Measurements from ENCODE around the gene LMAN2.

- TF ChIP-seq CTCF (tag by site-specific recombination; IDR thresholded peaks at IDR 0.05) (no peak), PRDM10 (tag by site-specific recombination; IDR thresholded peaks at IDR 0.05) (no peak), ZNF174 (tag by site-specific recombination; IDR thresholded peaks at IDR 0.05) (no peak), ZNF157 (tag by site-specific recombination; IDR thresholded peaks at IDR 0.05) (no peak), ZNF626 (tag by site-specific recombination; IDR thresholded peaks at IDR 0.05) (no peak), ZNF24 (tag by site-specific recombination; IDR thresholded peaks at IDR 0.05) (no peak), REST (tag by site-specific recombination; IDR thresholded peaks at IDR 0.05) (no peak), HOXA7 (CRISPR knock-in tag; IDR thresholded peaks at IDR 0.05; ENCODE audit: borderline replicate concordance) (no peak), ZNF248 (tag by site-specific recombination; IDR thresholded peaks at IDR 0.05) (no peak), ZBTB48 (tag by site-specific recombination; IDR thresholded peaks at IDR 0.05) (no peak), ZNF140 (tag by site-specific recombination; IDR thresholded peaks at IDR 0.05) (no peak)
- TF ChIP-seq, protein P1, sequence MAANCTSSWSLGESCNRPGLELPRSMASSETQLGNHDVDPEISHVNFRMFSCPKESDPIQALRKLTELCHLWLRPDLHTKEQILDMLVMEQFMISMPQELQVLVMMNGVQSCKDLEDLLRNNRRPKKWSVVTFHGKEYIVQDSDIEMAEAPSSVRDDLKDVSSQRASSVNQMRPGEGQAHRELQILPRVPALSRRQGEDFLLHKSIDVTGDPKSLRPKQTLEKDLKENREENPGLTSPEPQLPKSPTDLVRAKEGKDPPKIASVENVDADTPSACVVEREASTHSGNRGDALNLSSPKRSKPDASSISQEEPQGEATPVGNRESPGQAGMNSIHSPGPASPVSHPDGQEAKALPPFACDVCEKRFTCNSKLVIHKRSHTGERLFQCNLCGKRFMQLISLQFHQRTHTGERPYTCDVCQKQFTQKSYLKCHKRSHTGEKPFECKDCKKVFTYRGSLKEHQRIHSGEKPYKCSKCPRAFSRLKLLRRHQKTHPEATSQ (tag by site-specific recombination; IDR thresholded peaks at IDR 0.05), result no peak
Observed at GRCh38 chr5:177314376-177315342, 36.8 kb downstream of the LMAN2 start.
